Endothelial cell of umbilical vein (primary cell): ENCODE data around the gene JAML. TPM values are rescaled to one million over a fixed set of nuclear protein-coding genes. Genes with fewer than 3 reads are reported as not detected.

Experiments used
- BruUV-seq: library from RNA; stranded (reverse); fragments of 400-500 nt; replicated peaks from 2 replicates; lab custom pipeline; 2021; lab: Mats Ljungman, UMichigan
- CTCF ChIA-PET: fragments of 300-600, 350-600 bp; sonication (Branson Sonifier 250); formaldehyde crosslinking; loops from one replicate; lab custom pipeline; 2021; ENCODE audit warnings: antibody characterized with exemption, inconsistent platforms; lab: Charles Lee
- POLR2A ChIA-PET: fragments of 300-600, 350-600 bp; sonication (Branson Sonifier 250); formaldehyde crosslinking; loops from one replicate; lab custom pipeline; 2021; ENCODE audit warnings: antibody characterized with exemption, inconsistent platforms; lab: Charles Lee
- DNase-seq: peaks from one replicate; pipeline ENCODE4 v3.0.0-alpha.2; 2011; ENCODE audit warnings: low read depth, low spot score
- FAIRE-seq: peaks from 2 replicates; lab custom pipeline; 2011; peaks lifted over from hg19 to GRCh38; lab: Jason Lieb, UNC
- H2AFZ ChIP-seq: 2 replicates; pipeline ENCODE4 v1.6.0; 2012; ENCODE audit warnings: low read depth, low read length, control low read depth, inconsistent platforms
- H3K27ac ChIP-seq: 2 replicates; pipeline ENCODE4 v1.5.1; 2011; ENCODE audit warnings: low read depth, mild to moderate bottlenecking, control low read depth, low read length, moderate library complexity; ENCODE audit not compliant: insufficient read depth
- H3K27me3 ChIP-seq, 2 experiments: 2 replicates each; pipeline versions ENCODE4 v1.6.0 to v1.6.1; 2011; ENCODE audit warnings: low read length in 2 of 2, mixed read lengths in 1 of 2; ENCODE audit not compliant: control insufficient read depth in 2 of 2, insufficient read depth in 2 of 2
- H3K36me3 ChIP-seq, 2 experiments: 2 replicates in 1 of 2; 3 replicates in 1 of 2; pipeline ENCODE4 v1.5.1; 2011; ENCODE audit warnings: low read length in 2 of 2, mild to moderate bottlenecking in 1 of 2, moderate library complexity in 1 of 2; ENCODE audit not compliant: control insufficient read depth in 2 of 2, insufficient read depth in 2 of 2; ENCODE audit errors: extremely low read depth in 1 of 2
- H3K4me1 ChIP-seq: 3 replicates; pipeline ENCODE4 v1.5.1; 2011; ENCODE audit warnings: mild to moderate bottlenecking, low read length; ENCODE audit not compliant: control insufficient read depth, insufficient read depth; ENCODE audit errors: extremely low read depth
- H3K4me2 ChIP-seq: 2 replicates; pipeline ENCODE4 v1.6.1; 2011; ENCODE audit warnings: low read length, control low read depth, mixed read lengths; ENCODE audit not compliant: insufficient read depth
- H3K4me3 ChIP-seq, 3 experiments: fragments of 200-600 bp in 1 of 3; sonication (generic), shearing (Covaris generic) in 1 of 3; replicated peaks in 1 of 3; 2 replicates each; pipeline ENCODE4 v1.5.1; 2011 to 2016; ENCODE audit warnings: control low read depth in 3 of 3, low read length in 3 of 3, mild to moderate bottlenecking in 2 of 3, inconsistent platforms in 1 of 3, low read depth in 1 of 3, moderate library complexity in 1 of 3; ENCODE audit not compliant: insufficient read depth in 1 of 3
- H3K79me2 ChIP-seq: 2 replicates; pipeline ENCODE4 v1.6.0; 2012; ENCODE audit warnings: low read length, inconsistent platforms; ENCODE audit not compliant: control insufficient read depth, insufficient read depth
- H3K9ac ChIP-seq: replicated peaks from 2 replicates; pipeline ENCODE3; 2011; ENCODE audit warnings: low read length, control low read depth; ENCODE audit not compliant: insufficient read depth; ENCODE audit errors: extremely low read depth
- H3K9me1 ChIP-seq: replicated peaks from 3 replicates; pipeline ENCODE4 v1.6.0; 2011; ENCODE audit warnings: mild to moderate bottlenecking, low read length; ENCODE audit not compliant: control insufficient read depth, insufficient read depth; ENCODE audit errors: extremely low read depth
- H3K9me3 ChIP-seq: replicated peaks from 2 replicates; pipeline ENCODE4 v1.5.1; 2012; ENCODE audit warnings: low read length, inconsistent platforms; ENCODE audit not compliant: control insufficient read depth, insufficient read depth
- H4K20me1 ChIP-seq: replicated peaks from 2 replicates; pipeline ENCODE3; 2011; ENCODE audit warnings: mild to moderate bottlenecking, low read length; ENCODE audit not compliant: control insufficient read depth, insufficient read depth; ENCODE audit errors: extremely low read depth
- EZH2 ChIP-seq: IDR thresholded peaks from 2 replicates; pipeline ENCODE4 v1.6.1; 2012; ENCODE audit warnings: borderline replicate concordance, low read depth, mild to moderate bottlenecking, moderate library complexity, low read length, inconsistent platforms; ENCODE audit not compliant: severe bottlenecking
- FOS ChIP-seq: IDR thresholded peaks from 2 replicates; pipeline ENCODE4 v1.6.1; 2011; ENCODE audit warnings: mild to moderate bottlenecking, low read length, moderate library complexity, borderline replicate concordance; ENCODE audit not compliant: insufficient read depth
- GATA2 ChIP-seq: IDR thresholded peaks from 2 replicates; pipeline ENCODE4 v1.7.0; 2011; ENCODE audit warnings: low read depth, mild to moderate bottlenecking, moderate library complexity, mixed read lengths, low read length; ENCODE audit not compliant: insufficient read length, insufficient read depth
- JUN ChIP-seq: IDR thresholded peaks from 2 replicates; pipeline ENCODE4 v1.6.1; 2011; ENCODE audit warnings: borderline replicate concordance, low read depth; ENCODE audit not compliant: insufficient read length, insufficient read depth
- MYC ChIP-seq: IDR thresholded peaks from one replicate; pipeline ENCODE4 v1.6.1; 2011; ENCODE audit warnings: mild to moderate bottlenecking, low read depth, low read length
- POLR2A ChIP-seq: IDR thresholded peaks from 2 replicates; pipeline ENCODE4 v1.6.1; 2012; ENCODE audit warnings: low read depth, mild to moderate bottlenecking, control low read depth, low read length
- POLR2AphosphoS5 ChIP-seq: IDR thresholded peaks from 2 replicates; pipeline ENCODE4 v1.6.1; 2012; ENCODE audit warnings: low read depth, mild to moderate bottlenecking, control low read depth, low read length, moderate library complexity; ENCODE audit not compliant: insufficient read depth
- dilution Hi-C: fragments of 300-500 bp; cut with MboI; formaldehyde crosslinking; loops from one replicate; pipeline ENCODE4 v1.15.0; 2019; ENCODE audit warnings: low sequenced_read_pairs; ENCODE audit not compliant: extremely low pct_ligation_motif_present
- intact Hi-C: fragments of 100-400 bp; cut with micrococcal nuclease; formaldehyde crosslinking; loops from one replicate; pipeline ENCODE4 v1.10.0; 2022
- polyA plus RNA-seq, 4 experiments: library from polyadenylated mRNA; depleted of rRNA in 3 of 4; stranded (reverse) in 3 of 4; unstranded in 1 of 4; fragments of >200 nt; gene quantifications; 2 replicates each; pipeline versions ENCODE4 v1.2.1 to v1.2.3, GENCODE V29; 2011 to 2012; ENCODE audit warnings: missing spikeins in 1 of 4
- total RNA-seq: library from RNA; stranded (reverse); gene quantifications from 2 replicates; pipeline ENCODE4 v1.2.3, GENCODE V29; 2021
- TF ChIP-seq, protein P1 (sequence below), 2 donors: IDR thresholded peaks; 1 replicate in 1 of 2; 2 replicates in 1 of 2; pipeline ENCODE4 v1.5.1; 2011; ENCODE audit warnings: low read length in 2 of 2, mild to moderate bottlenecking in 2 of 2, moderate library complexity in 2 of 2, control low read depth in 1 of 2, inconsistent platforms in 1 of 2, low read depth in 1 of 2; ENCODE audit not compliant: insufficient read depth in 1 of 2; ENCODE audit errors: extremely low read depth in 1 of 2
- TF ChIP-seq, protein P2 (sequence below): IDR thresholded peaks from 2 replicates; pipeline ENCODE4 v1.6.1; 2011; ENCODE audit not compliant: insufficient read depth, insufficient read length

The JAML gene
- total and polyA plus RNA-seq, 2 donors (not counting 3 experiments of a cell fraction or from before 2014, with no cell fraction given): 0.04 to 0.35 TPM

DNA sequence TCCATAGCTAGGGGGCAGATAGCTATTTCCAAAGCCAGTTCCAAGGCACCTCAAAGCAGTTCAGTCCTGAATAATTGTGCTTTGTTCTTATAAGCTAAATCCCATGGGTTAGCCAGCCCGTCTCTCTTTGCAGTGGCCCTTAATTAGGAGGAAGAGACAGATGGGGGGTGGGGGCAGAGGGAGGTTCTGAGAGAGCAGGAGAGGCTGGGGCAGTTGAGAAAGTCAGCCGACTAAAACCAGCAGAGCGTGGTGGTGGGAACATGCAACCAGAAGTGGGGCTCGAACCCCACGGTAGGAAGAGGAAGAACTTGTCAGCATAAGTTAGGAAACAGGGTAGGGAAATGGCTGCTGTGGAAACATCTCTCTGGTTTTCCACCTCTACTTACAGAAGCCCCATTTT is 61.3 kb downstream of the JAML start:
- CTCF ChIA-PET: interaction anchor here (1.4 to 1.8 kb wide), 2 partner anchors 8 to 35 kb away, joined by 6 to 7 read pairs; no protein-coding TSS in a partner anchor
- POLR2A ChIA-PET: no interaction called here
- no peaks in the 10 kb centered on the region for H3K79me2 ChIP-seq
- H3K36me3 ChIP-seq: no peaks in the 10 kb centered on the region
- no peak overlapping the region for H3K9ac ChIP-seq
- DNase-seq (no peak), FAIRE-seq (no peak)
- H3K4me3 ChIP-seq: no peak overlapping the region
- H2AFZ ChIP-seq: no peak overlapping the region
- no peak overlapping the region for H3K4me2 ChIP-seq
- no peaks in the 10 kb centered on the region for H3K4me1 ChIP-seq
- H3K27ac ChIP-seq: no peak overlapping the region
- BruUV-seq: no TSS peak
- TF ChIP-seq, protein P1, sequence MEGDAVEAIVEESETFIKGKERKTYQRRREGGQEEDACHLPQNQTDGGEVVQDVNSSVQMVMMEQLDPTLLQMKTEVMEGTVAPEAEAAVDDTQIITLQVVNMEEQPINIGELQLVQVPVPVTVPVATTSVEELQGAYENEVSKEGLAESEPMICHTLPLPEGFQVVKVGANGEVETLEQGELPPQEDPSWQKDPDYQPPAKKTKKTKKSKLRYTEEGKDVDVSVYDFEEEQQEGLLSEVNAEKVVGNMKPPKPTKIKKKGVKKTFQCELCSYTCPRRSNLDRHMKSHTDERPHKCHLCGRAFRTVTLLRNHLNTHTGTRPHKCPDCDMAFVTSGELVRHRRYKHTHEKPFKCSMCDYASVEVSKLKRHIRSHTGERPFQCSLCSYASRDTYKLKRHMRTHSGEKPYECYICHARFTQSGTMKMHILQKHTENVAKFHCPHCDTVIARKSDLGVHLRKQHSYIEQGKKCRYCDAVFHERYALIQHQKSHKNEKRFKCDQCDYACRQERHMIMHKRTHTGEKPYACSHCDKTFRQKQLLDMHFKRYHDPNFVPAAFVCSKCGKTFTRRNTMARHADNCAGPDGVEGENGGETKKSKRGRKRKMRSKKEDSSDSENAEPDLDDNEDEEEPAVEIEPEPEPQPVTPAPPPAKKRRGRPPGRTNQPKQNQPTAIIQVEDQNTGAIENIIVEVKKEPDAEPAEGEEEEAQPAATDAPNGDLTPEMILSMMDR (IDR thresholded peaks at IDR 0.05; ENCODE audit: extremely low read depth in 1 of 2, insufficient read depth in 1 of 2, low read depth in 1 of 2, low read length in 2 of 2): no peak
- no peak for TF ChIP-seq POLR2AphosphoS5
- TF ChIP-seq FOS: no peak
- no peak for TF ChIP-seq JUN
- no peak for TF ChIP-seq EZH2
- no peak for TF ChIP-seq MYC
- no peak for TF ChIP-seq POLR2A
- no peak for TF ChIP-seq GATA2
- TF ChIP-seq, protein P2, sequence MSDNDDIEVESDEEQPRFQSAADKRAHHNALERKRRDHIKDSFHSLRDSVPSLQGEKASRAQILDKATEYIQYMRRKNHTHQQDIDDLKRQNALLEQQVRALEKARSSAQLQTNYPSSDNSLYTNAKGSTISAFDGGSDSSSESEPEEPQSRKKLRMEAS: no peak
- no peaks in the 10 kb centered on the region for H3K9me1 ChIP-seq
- intact Hi-C loops: no loop called here
- peaks cover 11 to 25% of the 10 kb centered on the region in 2 experiments for H3K27me3 ChIP-seq
- dilution Hi-C loops: no loop called here
- no peaks in the 10 kb centered on the region for H3K9me3 ChIP-seq
- H4K20me1 ChIP-seq: no peaks in the 10 kb centered on the region
